ENCODE measurements around the gene SLC24A3.
"Not testable (repeated sequence)": the region's sequence is repeated elsewhere in the genome, so short reads cannot be mapped to it uniquely, and the experiment has no call there.

DNA sequence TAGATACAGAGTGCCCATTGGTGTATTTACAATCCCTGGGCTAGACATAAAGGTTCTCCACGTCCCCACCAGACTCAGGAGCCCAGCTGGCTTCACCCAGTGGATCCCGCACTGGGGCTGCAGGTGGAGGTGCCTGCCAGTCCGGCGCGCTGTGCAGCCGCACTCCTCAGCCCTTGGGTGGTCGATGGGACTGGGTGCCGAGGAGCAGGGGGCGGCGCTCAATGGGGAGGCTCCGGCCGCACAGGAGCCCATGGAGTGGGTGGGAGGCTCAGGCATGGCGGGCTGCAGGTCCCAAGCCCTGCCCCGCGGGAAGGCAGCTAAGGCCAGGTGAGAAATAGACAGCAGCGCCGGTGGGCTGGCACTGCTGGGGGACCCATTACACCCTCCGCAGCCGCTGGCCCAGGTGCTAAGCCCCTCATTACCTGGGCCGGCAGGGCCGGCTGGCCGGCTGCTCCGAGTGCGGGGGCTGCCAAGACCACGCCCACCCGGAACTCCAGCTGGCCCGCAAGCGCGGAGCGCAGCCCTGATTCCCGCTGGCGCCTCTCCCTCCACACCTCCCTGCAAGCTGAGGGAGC, 427.1 kb downstream of the SLC24A3 start:
- TF ChIP-seq, protein P1, sequence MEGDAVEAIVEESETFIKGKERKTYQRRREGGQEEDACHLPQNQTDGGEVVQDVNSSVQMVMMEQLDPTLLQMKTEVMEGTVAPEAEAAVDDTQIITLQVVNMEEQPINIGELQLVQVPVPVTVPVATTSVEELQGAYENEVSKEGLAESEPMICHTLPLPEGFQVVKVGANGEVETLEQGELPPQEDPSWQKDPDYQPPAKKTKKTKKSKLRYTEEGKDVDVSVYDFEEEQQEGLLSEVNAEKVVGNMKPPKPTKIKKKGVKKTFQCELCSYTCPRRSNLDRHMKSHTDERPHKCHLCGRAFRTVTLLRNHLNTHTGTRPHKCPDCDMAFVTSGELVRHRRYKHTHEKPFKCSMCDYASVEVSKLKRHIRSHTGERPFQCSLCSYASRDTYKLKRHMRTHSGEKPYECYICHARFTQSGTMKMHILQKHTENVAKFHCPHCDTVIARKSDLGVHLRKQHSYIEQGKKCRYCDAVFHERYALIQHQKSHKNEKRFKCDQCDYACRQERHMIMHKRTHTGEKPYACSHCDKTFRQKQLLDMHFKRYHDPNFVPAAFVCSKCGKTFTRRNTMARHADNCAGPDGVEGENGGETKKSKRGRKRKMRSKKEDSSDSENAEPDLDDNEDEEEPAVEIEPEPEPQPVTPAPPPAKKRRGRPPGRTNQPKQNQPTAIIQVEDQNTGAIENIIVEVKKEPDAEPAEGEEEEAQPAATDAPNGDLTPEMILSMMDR (IDR thresholded peaks at IDR 0.05; ENCODE audit: low read depth, low read length): not testable (repeated sequence)
- not testable (repeated sequence) for TF ChIP-seq EZH2phosphoT487 (IDR thresholded peaks at IDR 0.05; ENCODE audit: low read depth)
